H9 (cell line): ENCODE data around the gene DCST2. TPM values are rescaled to one million over a fixed set of nuclear protein-coding genes. Genes with fewer than 3 reads are reported as not detected.

ENCODE experiments used
- DNase-seq: peaks from one replicate; pipeline ENCODE4 v3.0.0-alpha.2; 2017
- H2AFZ ChIP-seq: one replicate; pipeline ENCODE4 v1.6.1; 2013; ENCODE audit warnings: mild to moderate bottlenecking, low read length, control low read depth, moderate library complexity
- H2AK5ac ChIP-seq: 2 replicates; pipeline ENCODE4 v1.6.1; 2013; ENCODE audit warnings: low read length, control low read depth, mixed read lengths; ENCODE audit not compliant: insufficient read length
- H2BK120ac ChIP-seq: one replicate; pipeline ENCODE4 v1.6.1; 2013; ENCODE audit warnings: low read depth, mild to moderate bottlenecking, low read length, control low read depth, inconsistent platforms; ENCODE audit not compliant: poor library complexity, severe bottlenecking
- H2BK12ac ChIP-seq: 2 replicates; pipeline ENCODE4 v1.6.1; 2013; ENCODE audit warnings: low read length, control low read depth, mixed read lengths, low read depth; ENCODE audit not compliant: insufficient read length
- H2BK15ac ChIP-seq: 2 replicates; pipeline ENCODE4 v1.6.1; 2013; ENCODE audit warnings: low read depth, low read length, control low read depth
- H2BK20ac ChIP-seq: one replicate; pipeline ENCODE4 v1.6.1; 2013; ENCODE audit warnings: low read depth, mild to moderate bottlenecking, low read length, control low read depth, inconsistent platforms; ENCODE audit not compliant: poor library complexity, severe bottlenecking
- H2BK5ac ChIP-seq: 2 replicates; pipeline ENCODE4 v1.6.1; 2013; ENCODE audit warnings: low read length, control low read depth, mixed read lengths; ENCODE audit not compliant: insufficient read length
- H3K14ac ChIP-seq: 2 replicates; pipeline ENCODE4 v1.6.1; 2013; ENCODE audit warnings: low read length, control low read depth; ENCODE audit not compliant: insufficient read depth
- H3K18ac ChIP-seq: 2 replicates; pipeline ENCODE4 v1.6.1; 2013; ENCODE audit warnings: low read depth, mild to moderate bottlenecking, mixed read lengths, low read length, control low read depth; ENCODE audit not compliant: insufficient read length
- H3K23ac ChIP-seq: 2 replicates; pipeline ENCODE4 v1.6.1; 2013; ENCODE audit warnings: low read length, control low read depth, mixed read lengths, low read depth; ENCODE audit not compliant: insufficient read length
- H3K23me2 ChIP-seq: 2 replicates; pipeline ENCODE4 v1.6.1; 2013; ENCODE audit warnings: low read depth, mild to moderate bottlenecking, mixed read lengths, low read length, control low read depth; ENCODE audit not compliant: insufficient read length, poor library complexity, severe bottlenecking
- H3K27ac ChIP-seq: 2 replicates; pipeline ENCODE4 v1.5.1; 2013; ENCODE audit warnings: low read length, control low read depth, mixed read lengths, low read depth; ENCODE audit not compliant: insufficient read length
- H3K27me3 ChIP-seq: 2 replicates; pipeline ENCODE4 v1.6.1; 2013; ENCODE audit warnings: low read length, control low read depth, inconsistent platforms; ENCODE audit not compliant: insufficient read depth
- H3K4ac ChIP-seq: 2 replicates; pipeline ENCODE4 v1.6.1; 2013; ENCODE audit warnings: low read depth, mild to moderate bottlenecking, control low read depth, inconsistent platforms, low read length, moderate library complexity
- H3K4me1 ChIP-seq: 2 replicates; pipeline ENCODE4 v1.6.1; 2013; ENCODE audit warnings: low read length, control low read depth, inconsistent platforms; ENCODE audit not compliant: insufficient read depth
- H3K4me2 ChIP-seq: 2 replicates; pipeline ENCODE4 v1.6.1; 2013; ENCODE audit warnings: low read length, control low read depth, mixed read lengths; ENCODE audit not compliant: insufficient read length, insufficient read depth
- H3K56ac ChIP-seq: 2 replicates; pipeline ENCODE4 v1.6.1; 2013; ENCODE audit warnings: low read depth, mild to moderate bottlenecking, mixed read lengths, low read length, control low read depth; ENCODE audit not compliant: insufficient read length
- H3K79me1 ChIP-seq: 2 replicates; pipeline ENCODE4 v1.6.1; 2013; ENCODE audit warnings: low read depth, mild to moderate bottlenecking, moderate library complexity, low read length, control low read depth, inconsistent platforms; ENCODE audit not compliant: insufficient read depth, poor library complexity, severe bottlenecking
- H3K79me2 ChIP-seq: 2 replicates; pipeline ENCODE4 v1.6.1; 2013; ENCODE audit warnings: low read length, control low read depth, inconsistent platforms; ENCODE audit not compliant: insufficient read depth
- H3K9ac ChIP-seq: 2 replicates; pipeline ENCODE4 v1.6.1; 2013; ENCODE audit warnings: low read length, control low read depth, mixed read lengths; ENCODE audit not compliant: insufficient read length; ENCODE audit errors: extremely low read depth
- H3K9me3 ChIP-seq: one replicate; pipeline ENCODE4 v1.6.1; 2013; ENCODE audit warnings: low read depth, low read length, inconsistent platforms; ENCODE audit not compliant: control insufficient read depth
- H3T11ph ChIP-seq: one replicate; pipeline ENCODE4 v1.6.1; 2013; ENCODE audit warnings: mild to moderate bottlenecking, low read length, control low read depth, inconsistent platforms
- H4K20me1 ChIP-seq: one replicate; pipeline ENCODE4 v1.6.1; 2013; ENCODE audit not compliant: control insufficient read depth, insufficient read length, insufficient read depth
- H4K5ac ChIP-seq: 2 replicates; pipeline ENCODE4 v1.6.1; 2013; ENCODE audit warnings: low read depth, mild to moderate bottlenecking, mixed read lengths, low read length, control low read depth; ENCODE audit not compliant: insufficient read length
- H4K8ac ChIP-seq: replicated peaks from 2 replicates; pipeline ENCODE4 v1.6.1; 2013; ENCODE audit warnings: low read length, control low read depth, mixed read lengths, low read depth; ENCODE audit not compliant: insufficient read length
- H4K91ac ChIP-seq: 2 replicates; pipeline ENCODE4 v1.6.1; 2013; ENCODE audit warnings: low read depth, mild to moderate bottlenecking, moderate library complexity, mixed read lengths, low read length, control low read depth; ENCODE audit not compliant: insufficient read length
- H3K27ac Mint-ChIP-seq, 3 experiments: 2 replicates in 2 of 3; 3 replicates in 1 of 3; pipeline ENCODE4 v1.8.0; 2020 to 2021; ENCODE audit warnings: mixed read lengths in 3 of 3, mild to moderate bottlenecking in 1 of 3, moderate library complexity in 1 of 3
- H3K27me3 Mint-ChIP-seq: 2 replicates; pipeline ENCODE4 v1.8.0; 2021; ENCODE audit warnings: low read depth, mild to moderate bottlenecking, moderate library complexity, mixed read lengths
- H3K36me3 Mint-ChIP-seq, 3 experiments: 2 replicates in 2 of 3; 3 replicates in 1 of 3; pipeline ENCODE4 v1.8.0; 2020 to 2021; ENCODE audit warnings: low read depth in 3 of 3, mixed read lengths in 3 of 3; ENCODE audit not compliant: insufficient read depth in 1 of 3
- H3K4me1 Mint-ChIP-seq, 2 experiments: 2 replicates each; pipeline ENCODE4 v1.8.0; 2020; ENCODE audit warnings: mixed read lengths in 2 of 2
- H3K4me3 Mint-ChIP-seq, 2 experiments: 2 replicates in 1 of 2; 3 replicates in 1 of 2; pipeline ENCODE4 v1.8.0; 2020 to 2021; ENCODE audit warnings: mild to moderate bottlenecking in 2 of 2, mixed read lengths in 2 of 2, moderate library complexity in 1 of 2
- H3K9me3 Mint-ChIP-seq, 2 experiments: 2 replicates in 1 of 2; 3 replicates in 1 of 2; pipeline ENCODE4 v1.8.0; 2020; ENCODE audit warnings: mild to moderate bottlenecking in 2 of 2, mixed read lengths in 2 of 2, moderate library complexity in 1 of 2
- CTCF ChIP-seq: fragments of 200-600 bp; sonication (generic); conservative IDR thresholded peaks from 3 replicates; pipeline ENCODE4 v1.8.0; 2021; ENCODE audit warnings: antibody characterized with exemption, mild to moderate bottlenecking
- WGBS: extraction: QIAGEN DNeasy Blood & Tissue Kit; methylation state at CpG from one replicate; pipeline ENCODE4 v1.1.7; 2013; ENCODE audit warnings: missing lambda C conversion rate, low lambda C conversion rate, mixed read lengths; ENCODE audit not compliant: insufficient read length; ENCODE audit errors: extremely low coverage; 5-methylcytosine and 5-hydroxymethylcytosine counted together
- total RNA-seq: library from RNA; stranded (reverse); gene quantifications from 2 replicates; pipeline ENCODE4 v1.2.1, GENCODE V29; 2021

The DCST2 gene
- total RNA-seq, 1 experiment from 2014 or later = 0.35 TPM

GRCh38 chr1:155066777-155067176 is 33.2 kb upstream of the DCST2 start:
- H2BK20ac ChIP-seq = no peak overlapping the region
- H2AK5ac ChIP-seq = no peak overlapping the region
- H3K18ac ChIP-seq = no peak overlapping the region
- H3K4me3 Mint-ChIP-seq = no peak overlapping the region
- H3K27me3 Mint-ChIP-seq = peaks cover 7% of the 10 kb centered on the region
- H3K4ac ChIP-seq = no peak overlapping the region
- no peak for TF ChIP-seq CTCF
- H3K27ac Mint-ChIP-seq = no peak overlapping the region; a peak in 1 of 7 replicates
- H3K79me1 ChIP-seq = no peaks in the 10 kb centered on the region
- no peak overlapping the region for H3K23ac ChIP-seq
- H3K9me3 ChIP-seq = no peaks in the 10 kb centered on the region
- no peaks in the 10 kb centered on the region for H3K27me3 ChIP-seq
- H4K8ac ChIP-seq = no peak overlapping the region
- H4K5ac ChIP-seq = no peak overlapping the region
- no CpG with 5 or more reads among the region's 8 CpGs for WGBS
- no peak overlapping the region for H2BK12ac ChIP-seq
- H2BK5ac ChIP-seq = no peak overlapping the region
- H3K4me1 ChIP-seq = peaks cover 3% of the 10 kb centered on the region; the same call in 1 of the 2 replicates
- H3K9me3 Mint-ChIP-seq = no peaks in the 10 kb centered on the region; a peak in 1 of 5 replicates
- no peak overlapping the region for H3K56ac ChIP-seq
- no peak overlapping the region for H4K91ac ChIP-seq
- H3K36me3 Mint-ChIP-seq = peaks cover 9 to 32% (median 30%) of the 10 kb centered on the region in 3 experiments
- no peak overlapping the region for H3K9ac ChIP-seq
- no peaks in the 10 kb centered on the region for H4K20me1 ChIP-seq
- H3K4me2 ChIP-seq = no peak overlapping the region
- H3K14ac ChIP-seq = no peak overlapping the region
- peaks cover 24% of the 10 kb centered on the region for H3K23me2 ChIP-seq
- no peak for DNase-seq
- H2BK120ac ChIP-seq = no peak overlapping the region
- no peak overlapping the region for H3T11ph ChIP-seq
- no peak overlapping the region for H3K27ac ChIP-seq
- H3K79me2 ChIP-seq = no peaks in the 10 kb centered on the region; the same call in 1 of the 2 replicates
- peaks cover 27 to 40% of the 10 kb centered on the region in 2 experiments for H3K4me1 Mint-ChIP-seq
- no peak overlapping the region for H2AFZ ChIP-seq
- H2BK15ac ChIP-seq = no peak overlapping the region
